NCI-H526 (cell line): ENCODE data around the gene LRP5.
"Not testable (repeated sequence)": the region's sequence is repeated elsewhere in the genome, so short reads cannot be mapped to it uniquely, and the experiment has no call there.

Source experiments
- DNase-seq, 2 experiments: peaks; one replicate each; lab custom pipeline; 2025; lab: John Stamatoyannopoulos, UW

LRP5 gene

GRCh38 chr11:68423481-68423880 lies 111.1 kb downstream of the LRP5 start:
- DNase-seq = no peak

GRCh38 chr11:68424101-68424632 lies 111.8 kb downstream of the LRP5 start:
- DNase-seq = no peak

- no peak for DNase-seq
Measured at GRCh38 chr11:68424981-68425865, 112.8 kb downstream of the LRP5 start.

- no peak for DNase-seq
Measured at GRCh38 chr11:68425866-68426380, 113.5 kb downstream of the LRP5 start.

GRCh38 chr11:68429661-68430060 lies 117.3 kb downstream of the LRP5 start:
- DNase-seq = no peak

GRCh38 chr11:68430384-68430783 lies 118.0 kb downstream of the LRP5 start:
- no peak for DNase-seq

GRCh38 chr11:68430801-68431200 lies 118.4 kb downstream of the LRP5 start:
- no peak for DNase-seq

GRCh38 chr11:68431984-68432645 lies 119.7 kb downstream of the LRP5 start:
- no peak for DNase-seq

GRCh38 chr11:68432874-68433273 lies 120.5 kb downstream of the LRP5 start:
- DNase-seq = no peak

GRCh38 chr11:68433541-68433940 lies 121.2 kb downstream of the LRP5 start:
- no peak for DNase-seq

GRCh38 chr11:68434159-68434558 lies 121.8 kb downstream of the LRP5 start:
- DNase-seq = not testable (repeated sequence)

- DNase-seq = no peak
Measured at GRCh38 chr11:68436162-68436888, 123.9 kb downstream of the LRP5 start.

GRCh38 chr11:68436985-68437926 lies 124.9 kb downstream of the LRP5 start:
- no peak for DNase-seq

GRCh38 chr11:68437927-68438657 lies 125.7 kb downstream of the LRP5 start:
- no peak for DNase-seq

GRCh38 chr11:68438658-68439259 lies 126.4 kb downstream of the LRP5 start:
- DNase-seq = no peak

- DNase-seq = no peak
Measured at GRCh38 chr11:68439355-68440065, 127.1 kb downstream of the LRP5 start.

GRCh38 chr11:68440224-68440623 lies 127.8 kb downstream of the LRP5 start:
- no peak for DNase-seq

- DNase-seq = peak; percentile 19 to 22
Measured at GRCh38 chr11:68441466-68442230, 129.3 kb downstream of the LRP5 start.
